Epithelial cell of esophagus (primary cell): ENCODE data around the gene C20orf202.

Experiments used
- DNase-seq: peaks from one replicate; pipeline ENCODE4 v3.0.0; 2010; ENCODE audit warnings: low read depth
- H3K4me3 ChIP-seq: 2 replicates; pipeline ENCODE4 v1.5.1; 2011; ENCODE audit warnings: mild to moderate bottlenecking, low read length, control low read depth
- TF ChIP-seq, protein P1 (sequence below): IDR thresholded peaks from 2 replicates; pipeline ENCODE4 v1.5.1; 2011; ENCODE audit warnings: low read depth, mild to moderate bottlenecking, low read length, control low read depth, inconsistent platforms; ENCODE audit not compliant: insufficient read depth; ENCODE audit errors: missing control alignments

Gene C20orf202

DNA sequence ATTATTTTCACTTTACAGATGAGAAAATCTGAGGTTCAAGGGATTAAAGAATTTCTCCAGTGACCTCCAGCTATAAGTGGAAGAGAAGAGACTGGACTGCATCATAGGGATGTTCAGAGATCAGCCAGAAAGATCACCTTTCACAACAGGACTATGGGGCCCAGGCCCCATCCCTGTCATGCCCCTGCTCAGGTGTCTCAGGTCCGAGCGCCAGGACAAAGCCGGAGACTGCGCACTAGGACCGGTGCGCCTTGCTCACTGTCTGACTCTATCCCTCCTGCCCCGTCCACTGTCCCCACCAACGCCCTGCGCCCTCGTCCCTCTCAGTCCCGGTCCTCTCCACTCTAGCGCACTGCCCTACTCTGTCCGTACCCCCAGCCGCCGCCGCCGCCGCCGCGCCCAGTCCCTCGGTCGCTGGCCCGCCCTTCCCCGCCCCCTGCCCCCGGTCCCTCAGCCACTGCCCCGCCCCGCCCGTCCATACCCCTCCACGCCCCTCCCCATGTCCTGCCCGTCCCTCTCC lies 22.1 kb downstream of the C20orf202 start:
- TF ChIP-seq, protein P1, sequence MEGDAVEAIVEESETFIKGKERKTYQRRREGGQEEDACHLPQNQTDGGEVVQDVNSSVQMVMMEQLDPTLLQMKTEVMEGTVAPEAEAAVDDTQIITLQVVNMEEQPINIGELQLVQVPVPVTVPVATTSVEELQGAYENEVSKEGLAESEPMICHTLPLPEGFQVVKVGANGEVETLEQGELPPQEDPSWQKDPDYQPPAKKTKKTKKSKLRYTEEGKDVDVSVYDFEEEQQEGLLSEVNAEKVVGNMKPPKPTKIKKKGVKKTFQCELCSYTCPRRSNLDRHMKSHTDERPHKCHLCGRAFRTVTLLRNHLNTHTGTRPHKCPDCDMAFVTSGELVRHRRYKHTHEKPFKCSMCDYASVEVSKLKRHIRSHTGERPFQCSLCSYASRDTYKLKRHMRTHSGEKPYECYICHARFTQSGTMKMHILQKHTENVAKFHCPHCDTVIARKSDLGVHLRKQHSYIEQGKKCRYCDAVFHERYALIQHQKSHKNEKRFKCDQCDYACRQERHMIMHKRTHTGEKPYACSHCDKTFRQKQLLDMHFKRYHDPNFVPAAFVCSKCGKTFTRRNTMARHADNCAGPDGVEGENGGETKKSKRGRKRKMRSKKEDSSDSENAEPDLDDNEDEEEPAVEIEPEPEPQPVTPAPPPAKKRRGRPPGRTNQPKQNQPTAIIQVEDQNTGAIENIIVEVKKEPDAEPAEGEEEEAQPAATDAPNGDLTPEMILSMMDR: no peak
- DNase-seq: no peak
- H3K4me3 ChIP-seq: peak overlapping the region; percentile 25

DNA sequence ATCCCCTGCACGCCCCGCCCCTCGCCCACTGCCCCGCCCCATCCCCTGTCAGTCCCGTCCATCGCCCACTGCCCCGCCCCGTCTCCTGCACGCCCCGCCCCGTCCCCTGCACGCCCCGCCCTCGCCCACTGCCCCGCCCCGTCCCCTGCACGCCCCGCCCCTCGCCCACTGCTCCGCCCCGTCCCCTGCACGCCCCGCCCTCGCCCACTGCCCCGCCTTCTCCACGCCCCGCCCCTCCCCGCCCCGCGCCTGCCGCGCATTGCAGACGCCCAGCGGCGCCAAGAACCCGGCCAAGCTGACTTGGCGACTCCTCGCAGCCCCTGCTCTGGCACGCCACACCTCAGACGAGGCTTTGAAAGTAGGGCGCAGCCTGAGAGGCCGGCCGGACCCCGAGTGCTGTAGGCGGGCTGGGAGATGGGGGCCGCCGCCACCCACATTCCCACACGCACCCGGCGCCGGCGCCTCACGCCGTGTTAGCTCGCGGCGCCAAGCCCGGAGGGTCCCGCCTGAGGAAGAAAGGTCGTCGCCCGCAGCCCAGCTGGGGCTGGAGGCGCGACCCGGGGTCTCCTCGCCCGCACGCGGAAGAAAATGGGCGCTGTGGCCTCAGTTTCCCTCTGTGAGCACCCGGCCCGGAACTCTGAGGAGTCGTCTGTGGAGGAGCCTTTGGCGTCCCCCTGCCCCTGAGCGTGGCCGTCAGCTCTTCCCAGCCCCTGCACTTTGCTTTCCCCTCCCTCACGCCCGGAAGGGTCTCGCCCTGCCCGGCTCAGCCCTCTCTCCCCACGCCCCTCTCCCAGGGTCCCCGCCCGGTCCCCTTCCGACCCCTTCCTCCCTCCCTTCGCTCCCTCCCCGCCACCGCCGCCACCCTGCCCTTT lies 22.8 kb downstream of the C20orf202 start, which contains the start of gene RAD21L1:
Gene RAD21L1, plus strand, starts transcription at position 262 of the 872 bp plus-strand sequence. CDS start 2,410 bp downstream, outside the sequence.
- TF ChIP-seq, protein P1: no peak

DNA sequence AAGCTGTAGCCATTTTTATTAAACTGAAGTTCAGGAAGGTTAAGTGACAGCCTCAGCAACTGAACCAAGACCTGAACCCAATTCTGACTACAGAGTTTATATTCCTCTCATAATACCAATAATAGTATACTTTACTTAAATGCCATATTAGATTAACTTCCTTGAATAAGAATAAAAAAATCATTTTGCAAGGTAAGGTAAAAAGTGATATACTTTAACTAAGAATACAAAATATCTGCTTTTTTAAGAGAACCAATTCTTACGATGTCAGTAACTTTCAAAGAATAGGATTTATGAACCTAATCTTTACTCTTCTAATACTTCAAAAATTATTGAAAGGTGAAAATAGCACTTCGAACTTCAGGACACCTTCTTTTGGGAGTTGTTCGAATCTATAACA lies 26.3 kb downstream of the C20orf202 start:
- no peak for DNase-seq
- TF ChIP-seq, protein P1: no peak
- no peak overlapping the region for H3K4me3 ChIP-seq

More for the DNA sequence above, 22.8 kb downstream of the C20orf202 start, which contains the start of gene RAD21L1:
- peak; percentile 86 for DNase-seq
- H3K4me3 ChIP-seq: peak within 1 kb of the TSS; percentile 57

DNA sequence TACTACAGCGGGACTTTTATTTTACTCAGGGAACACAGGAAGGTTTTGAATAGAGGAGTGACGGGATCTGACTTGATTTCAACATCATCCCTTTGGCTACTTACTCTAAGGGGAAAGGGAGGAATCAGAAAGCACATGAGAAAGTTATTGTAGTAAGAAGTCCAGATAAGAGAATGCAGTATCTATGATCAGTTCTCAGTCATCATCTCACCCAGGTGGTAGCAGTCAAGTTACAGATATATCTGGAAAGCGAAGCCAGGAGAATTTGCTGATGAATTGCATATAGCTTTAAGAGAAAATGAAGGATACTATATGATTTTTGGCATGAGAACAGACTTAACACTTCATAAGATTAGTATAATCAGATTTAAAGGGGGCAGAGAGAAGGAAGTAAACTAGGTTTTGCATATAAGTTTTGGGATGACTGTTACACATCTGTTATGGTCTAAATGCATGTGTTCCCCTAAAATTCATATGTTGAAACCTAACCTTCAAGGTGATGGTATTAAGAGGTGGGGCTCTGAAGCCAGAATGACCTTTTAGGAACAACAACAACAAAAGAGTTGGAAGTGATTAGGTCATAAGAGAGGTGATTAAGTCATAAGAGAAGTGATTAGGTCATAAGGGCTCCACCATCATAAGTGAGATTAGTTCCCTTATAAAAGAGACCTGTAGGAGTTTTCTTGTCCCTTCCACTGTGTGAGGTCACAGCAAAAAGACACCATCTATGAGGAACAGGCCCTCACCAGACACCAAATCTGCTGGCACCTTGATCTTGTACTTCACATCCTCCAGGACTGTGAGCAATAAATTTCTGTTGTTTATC lies 29.2 kb downstream of the C20orf202 start:
- no peak for DNase-seq
- TF ChIP-seq, protein P1: no peak
- no peak overlapping the region for H3K4me3 ChIP-seq

DNA sequence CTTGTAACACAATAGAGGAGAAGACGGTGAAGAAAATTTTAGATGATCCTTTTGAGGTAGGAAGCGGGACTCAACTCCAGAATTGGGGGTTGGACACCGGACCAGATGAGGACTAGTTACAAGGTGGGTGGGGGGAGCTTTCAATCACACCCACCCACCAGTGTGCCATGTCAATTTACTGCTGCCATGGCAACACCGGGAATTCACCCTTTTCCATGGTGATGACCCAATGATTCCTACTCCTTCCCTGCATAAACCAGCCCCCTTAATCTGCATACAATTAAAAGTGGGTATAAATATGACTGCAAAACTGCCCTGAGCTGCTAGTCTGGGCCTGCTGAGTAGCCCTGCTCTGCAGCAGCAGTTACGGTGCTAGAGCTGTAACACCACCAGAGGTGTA lies 37.3 kb downstream of the C20orf202 start:
- TF ChIP-seq, protein P1: no peak
- no peak for DNase-seq
- H3K4me3 ChIP-seq: no peak overlapping the region

DNA sequence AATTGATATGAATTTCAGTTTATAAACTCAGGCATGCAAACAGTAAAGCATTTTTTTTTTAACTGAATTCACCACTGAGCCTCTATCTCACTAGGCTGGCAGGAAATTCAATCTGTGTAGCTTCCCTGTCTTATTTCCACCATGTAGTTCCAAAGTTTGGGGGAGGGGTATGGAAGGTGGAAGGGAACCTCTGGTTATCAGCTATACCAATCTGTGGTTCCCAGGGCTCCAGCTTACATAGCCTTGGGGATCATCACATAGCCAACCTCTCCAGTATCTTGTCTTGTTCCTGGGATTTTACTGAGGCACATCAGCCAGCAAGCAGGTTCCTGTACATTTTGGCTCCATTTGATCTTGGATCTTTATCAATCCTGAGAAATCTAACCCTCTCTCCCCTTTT lies 38.2 kb downstream of the C20orf202 start:
- TF ChIP-seq, protein P1: no peak
- DNase-seq: no peak
- H3K4me3 ChIP-seq: no peak overlapping the region
